HepG2 (cell line): ENCODE measurements around the gene PLEKHO1. TPM values are rescaled to one million over a fixed set of nuclear protein-coding genes. Genes with fewer than 3 reads are reported as not detected.
"Not testable (repeated sequence)": the region's sequence is repeated elsewhere in the genome, so short reads cannot be mapped to it uniquely, and the experiment has no call there.

Experiments
- ATAC-seq: fragments of 200-7000 bp; cut with Tn5 transposase; 3 replicates; pipeline ENCODE4 v1.9.1; 2020; ENCODE audit warnings: mild to moderate bottlenecking, moderate library complexity
- BruUV-seq: library from RNA; stranded (reverse); fragments of 400-500 nt; replicated peaks from 2 replicates; lab custom pipeline; 2021; lab: Mats Ljungman, UMichigan
- CTCF ChIA-PET: fragments of 300-600 bp; formaldehyde crosslinking; extraction: SDS; loops from one replicate; lab custom pipeline; 2021; ENCODE audit warnings: low total read pairs, inconsistent platforms, low intra/inter-chr PET ratio; lab: Yijun Ruan, JAX
- POLR2A ChIA-PET: fragments of 350-600 bp; sonication (Branson Sonifier 250); formaldehyde crosslinking; loops from one replicate; lab custom pipeline; 2020; ENCODE audit warnings: antibody characterized with exemption, inconsistent platforms; lab: Yijun Ruan, JAX
- DNase-seq: peaks from one replicate; pipeline ENCODE4 v3.0.0-alpha.2; 2015; ENCODE audit warnings: low spot score
- FAIRE-seq: peaks from 3 replicates; lab custom pipeline; 2011; peaks lifted over from hg19 to GRCh38; lab: Jason Lieb, UNC
- H2AFZ ChIP-seq: one replicate; pipeline ENCODE4 v1.6.1; 2011; ENCODE audit warnings: low read length, inconsistent platforms
- H3K27ac ChIP-seq: fragments of 300-600 bp; 3 replicates; pipeline ENCODE4 v1.8.0; 2011; ENCODE audit warnings: mixed run types, mild to moderate bottlenecking, mixed read lengths, low read length, inconsistent platforms; ENCODE audit not compliant: insufficient read depth; ENCODE audit errors: extremely low read length
- H3K27me3 ChIP-seq, 2 experiments: fragments of 200-600 bp in 1 of 2; 2 replicates in 1 of 2; 3 replicates in 1 of 2; pipeline versions ENCODE4 v1.6.0 to v1.8.0; 2011; ENCODE audit warnings: low read length in 2 of 2, mild to moderate bottlenecking in 2 of 2, moderate library complexity in 2 of 2, inconsistent platforms in 1 of 2; ENCODE audit not compliant: insufficient read depth in 2 of 2, control insufficient read depth in 1 of 2
- H3K36me3 ChIP-seq, 2 experiments: fragments of 200-600 bp in 1 of 2; replicated peaks in 1 of 2; 2 replicates in 1 of 2; 3 replicates in 1 of 2; pipeline versions ENCODE4 v1.5.1 to v1.8.0; 2011; ENCODE audit warnings: low read length in 2 of 2, inconsistent platforms in 1 of 2; ENCODE audit not compliant: insufficient read depth in 2 of 2, control insufficient read depth in 1 of 2
- H3K4me1 ChIP-seq: 2 replicates; pipeline ENCODE4 v1.5.1; 2012; ENCODE audit warnings: low read length, inconsistent platforms; ENCODE audit not compliant: insufficient read depth
- H3K4me2 ChIP-seq: 2 replicates; pipeline ENCODE4 v1.6.0; 2011; ENCODE audit warnings: low read depth, low read length, inconsistent platforms
- H3K4me3 ChIP-seq, 3 experiments: fragments of 200-600 bp in 1 of 3; sonication (generic), shearing (Covaris generic) in 1 of 3; replicated peaks in 1 of 3; 2 replicates each; pipeline ENCODE4 v1.5.1; 2011 to 2016; ENCODE audit warnings: low read length in 3 of 3, inconsistent platforms in 2 of 3, low read depth in 2 of 3, mild to moderate bottlenecking in 2 of 3, control low read depth in 1 of 3, mixed read lengths in 1 of 3; ENCODE audit not compliant: insufficient read depth in 1 of 3
- H3K79me2 ChIP-seq: one replicate; pipeline ENCODE4 v1.6.1; 2011; ENCODE audit warnings: low read length, inconsistent platforms; ENCODE audit not compliant: insufficient read depth
- H3K9ac ChIP-seq: 2 replicates; pipeline ENCODE4 v1.6.0; 2011; ENCODE audit warnings: mild to moderate bottlenecking, low read depth, low read length, inconsistent platforms; ENCODE audit not compliant: insufficient read depth
- H3K9me3 ChIP-seq: 2 replicates; pipeline ENCODE4 v1.5.1; 2012; ENCODE audit warnings: mild to moderate bottlenecking, low read length
- H4K20me1 ChIP-seq: 2 replicates; pipeline ENCODE4 v1.6.0; 2011; ENCODE audit warnings: inconsistent platforms, mild to moderate bottlenecking, low read length, moderate library complexity; ENCODE audit not compliant: insufficient read depth
- FIP1L1 ChIP-seq: fragments of 200-400 bp; formaldehyde crosslinking; IDR thresholded peaks from 2 replicates; pipeline ENCODE4 v1.6.1; 2018; ENCODE audit warnings: low read depth, mild to moderate bottlenecking, low read length, moderate library complexity, borderline replicate concordance; ENCODE audit not compliant: insufficient read depth
- HNF4G ChIP-seq, 2 experiments: sonication (generic) in 1 of 2; formaldehyde crosslinking in 1 of 2; IDR thresholded peaks; 2 replicates each; pipeline versions ENCODE4 v1.4.0 to v1.6.1; 2011 to 2020; ENCODE audit warnings: borderline replicate concordance in 2 of 2, low read depth in 2 of 2, mild to moderate bottlenecking in 2 of 2, low read length in 1 of 2, missing genetic modification reagents in 1 of 2, moderate library complexity in 1 of 2
- HOXD1 ChIP-seq: sonication (generic); formaldehyde crosslinking; IDR thresholded peaks from 2 replicates; pipeline ENCODE4 v1.5.0; 2020; ENCODE audit warnings: missing genetic modification reagents
- MAFK ChIP-seq, 2 experiments: IDR thresholded peaks in 1 of 2; conservative IDR thresholded peaks in 1 of 2; 2 replicates each; pipeline ENCODE4 v1.6.1; 2011; ENCODE audit warnings: improper control_type of control experiment in 2 of 2, low read length in 2 of 2
- RFXAP ChIP-seq: sonication (generic); formaldehyde crosslinking; IDR thresholded peaks from 2 replicates; pipeline ENCODE4 v1.4.0; 2020; ENCODE audit warnings: missing genetic modification reagents, borderline replicate concordance
- SOX5 ChIP-seq: IDR thresholded peaks from 2 replicates; pipeline ENCODE4 v1.6.1; 2016; ENCODE audit warnings: borderline replicate concordance
- ZNF441 ChIP-seq: sonication (generic); formaldehyde crosslinking; IDR thresholded peaks from 2 replicates; pipeline ENCODE4 v1.7.0; 2021; ENCODE audit warnings: missing genetic modification reagents, borderline replicate concordance
- ZNF589 ChIP-seq: sonication (generic); formaldehyde crosslinking; conservative IDR thresholded peaks from 2 replicates; pipeline ENCODE4 v1.8.0; 2022; ENCODE audit warnings: mild to moderate bottlenecking, moderate library complexity, missing genetic modification reagents
- ZNF746 ChIP-seq: sonication (generic); formaldehyde crosslinking; IDR thresholded peaks from 2 replicates; pipeline ENCODE4 v1.8.0; 2022; ENCODE audit warnings: mild to moderate bottlenecking, missing genetic modification reagents
- WGBS: methylation state at CpG from one replicate; pipeline ENCODE4 v1.1.6; 2017; ENCODE audit warnings: low lambda C conversion rate; 5-methylcytosine and 5-hydroxymethylcytosine counted together
- in situ Hi-C: cut with HindIII; loops from 2 replicates; pipeline ENCODE4 v1.10.0; 2017; ENCODE audit warnings: low pct_unique_long_range_greater_than_20kb; ENCODE audit not compliant: extremely low pct_ligation_motif_present
- intact Hi-C: fragments of 100-400 bp; cut with micrococcal nuclease; formaldehyde crosslinking; loops from one replicate; pipeline ENCODE4 v1.10.0; 2022; ENCODE audit not compliant: unreplicated experiment
- polyA plus RNA-seq, 8 experiments: library from polyadenylated mRNA; depleted of rRNA in 3 of 8; stranded (reverse) in 7 of 8; unstranded in 1 of 8; fragments of >200 nt; fragmentation: Illumina TruSeq in 4 of 8; extraction: Trizol in 4 of 8; gene quantifications; 2 replicates each; pipeline versions ENCODE4 v1.2.1 to v1.2.3, GENCODE V29; 2011 to 2016; ENCODE audit warnings: low read depth in 4 of 8, missing spikeins in 1 of 8, mixed read lengths in 1 of 8; ENCODE audit not compliant: insufficient read depth in 1 of 8
- total RNA-seq, 5 experiments: library from RNA; depleted of rRNA; stranded (reverse); fragments of >200 nt; fragmentation: Illumina TruSeq; extraction: Trizol; gene quantifications; 2 replicates each; pipeline ENCODE4 v1.2.3, GENCODE V29; 2016; ENCODE audit warnings: low read depth in 1 of 5
- TF ChIP-seq, protein P1 (sequence below): sonication (generic); formaldehyde crosslinking; IDR thresholded peaks from 2 replicates; pipeline ENCODE4 v1.5.1; 2020; ENCODE audit warnings: missing genetic modification reagents, mild to moderate bottlenecking, borderline replicate concordance
- TF ChIP-seq, protein P2 (sequence below): sonication (generic); formaldehyde crosslinking; IDR thresholded peaks from 2 replicates; pipeline ENCODE4 v1.8.0; 2022; ENCODE audit warnings: missing genetic modification reagents, mild to moderate bottlenecking, inconsistent platforms, borderline replicate concordance
- TF ChIP-seq, protein P3 (sequence below): sonication (generic); formaldehyde crosslinking; IDR thresholded peaks from 2 replicates; pipeline ENCODE4 v1.9.0; 2021; ENCODE audit warnings: missing genetic modification reagents, borderline replicate concordance

The PLEKHO1 gene
- total and polyA plus RNA-seq, 2 of the 13 experiments (the other 11 are each of a cell fraction or from before 2014, with no cell fraction given): 9.8 to 10.1 TPM

DNA sequence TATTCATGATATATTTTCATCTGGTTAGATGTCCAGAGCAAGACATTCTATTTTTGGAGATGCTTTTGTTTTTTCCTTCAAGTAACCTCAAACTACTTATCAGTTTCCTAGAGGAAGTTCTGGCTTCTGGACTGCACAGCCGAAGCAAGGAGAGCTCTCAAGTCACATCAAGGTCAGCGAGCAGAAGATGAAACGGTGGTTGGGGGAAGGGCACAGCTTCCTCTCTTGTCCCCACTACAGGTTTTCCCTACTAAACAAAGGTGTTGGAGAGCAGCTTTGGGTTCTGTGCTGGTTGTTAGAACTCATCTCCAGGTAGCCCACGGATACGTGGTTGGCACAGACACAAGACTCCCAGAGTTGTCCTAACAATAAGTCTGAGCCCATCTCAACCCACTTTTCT lies 5.1 kb upstream of the PLEKHO1 start:
- in situ Hi-C loops (no loop called here), intact Hi-C loops (no loop called here)
- DNase-seq (no peak), FAIRE-seq (no peak), ATAC-seq (no peak)
- no peak overlapping the region for H3K4me3 ChIP-seq
- no peak overlapping the region for H2AFZ ChIP-seq
- no peak overlapping the region for H3K4me2 ChIP-seq
- no peak overlapping the region for H3K9ac ChIP-seq
- 95% methylated on average over 5 of the region's 5 CpGs for WGBS
- CTCF ChIA-PET: no interaction called here
- peaks cover 8% of the 10 kb centered on the region for H3K4me1 ChIP-seq
- no peak for TF ChIP-seq HNF4G (IDR thresholded peaks at IDR 0.05; ENCODE audit: borderline replicate concordance, low read depth, low read length)
- no peak for TF ChIP-seq HNF4G (CRISPR knock-in tag; IDR thresholded peaks at IDR 0.05; ENCODE audit: borderline replicate concordance, low read depth)
- TF ChIP-seq SOX5 (CRISPR knock-in tag): no peak
- no peak for TF ChIP-seq ZNF746 (CRISPR knock-in tag)
- no peak for TF ChIP-seq MAFK (conservative IDR thresholded peaks at IDR 0.05 in 1 of 2, IDR thresholded peaks at IDR 0.05 in 1 of 2; ENCODE audit: low read length in 2 of 2)
- TF ChIP-seq, protein P1, sequence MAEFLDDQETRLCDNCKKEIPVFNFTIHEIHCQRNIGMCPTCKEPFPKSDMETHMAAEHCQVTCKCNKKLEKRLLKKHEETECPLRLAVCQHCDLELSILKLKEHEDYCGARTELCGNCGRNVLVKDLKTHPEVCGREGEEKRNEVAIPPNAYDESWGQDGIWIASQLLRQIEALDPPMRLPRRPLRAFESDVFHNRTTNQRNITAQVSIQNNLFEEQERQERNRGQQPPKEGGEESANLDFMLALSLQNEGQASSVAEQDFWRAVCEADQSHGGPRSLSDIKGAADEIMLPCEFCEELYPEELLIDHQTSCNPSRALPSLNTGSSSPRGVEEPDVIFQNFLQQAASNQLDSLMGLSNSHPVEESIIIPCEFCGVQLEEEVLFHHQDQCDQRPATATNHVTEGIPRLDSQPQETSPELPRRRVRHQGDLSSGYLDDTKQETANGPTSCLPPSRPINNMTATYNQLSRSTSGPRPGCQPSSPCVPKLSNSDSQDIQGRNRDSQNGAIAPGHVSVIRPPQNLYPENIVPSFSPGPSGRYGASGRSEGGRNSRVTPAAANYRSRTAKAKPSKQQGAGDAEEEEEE (CRISPR knock-in tag): no peak
- no peak for TF ChIP-seq FIP1L1
- no peak for TF ChIP-seq HOXD1 (CRISPR knock-in tag)
- TF ChIP-seq, protein P2, sequence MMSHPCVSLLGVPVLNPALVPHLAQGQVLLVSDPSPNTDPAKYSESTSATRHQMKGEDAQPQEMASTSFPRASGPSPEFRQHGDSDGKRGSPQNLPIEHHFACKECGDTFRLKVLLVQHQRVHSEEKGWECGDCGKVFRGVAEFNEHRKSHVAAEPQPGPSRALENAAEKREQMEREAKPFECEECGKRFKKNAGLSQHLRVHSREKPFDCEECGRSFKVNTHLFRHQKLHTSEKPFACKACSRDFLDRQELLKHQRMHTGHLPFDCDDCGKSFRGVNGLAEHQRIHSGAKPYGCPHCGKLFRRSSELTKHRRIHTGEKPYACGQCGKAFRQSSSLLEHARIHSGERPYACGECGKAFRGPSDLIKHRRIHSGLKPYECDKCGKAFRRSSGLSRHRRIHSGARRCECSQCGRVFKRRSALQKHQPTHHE (CRISPR knock-in tag): no peak
- TF ChIP-seq, protein P3, sequence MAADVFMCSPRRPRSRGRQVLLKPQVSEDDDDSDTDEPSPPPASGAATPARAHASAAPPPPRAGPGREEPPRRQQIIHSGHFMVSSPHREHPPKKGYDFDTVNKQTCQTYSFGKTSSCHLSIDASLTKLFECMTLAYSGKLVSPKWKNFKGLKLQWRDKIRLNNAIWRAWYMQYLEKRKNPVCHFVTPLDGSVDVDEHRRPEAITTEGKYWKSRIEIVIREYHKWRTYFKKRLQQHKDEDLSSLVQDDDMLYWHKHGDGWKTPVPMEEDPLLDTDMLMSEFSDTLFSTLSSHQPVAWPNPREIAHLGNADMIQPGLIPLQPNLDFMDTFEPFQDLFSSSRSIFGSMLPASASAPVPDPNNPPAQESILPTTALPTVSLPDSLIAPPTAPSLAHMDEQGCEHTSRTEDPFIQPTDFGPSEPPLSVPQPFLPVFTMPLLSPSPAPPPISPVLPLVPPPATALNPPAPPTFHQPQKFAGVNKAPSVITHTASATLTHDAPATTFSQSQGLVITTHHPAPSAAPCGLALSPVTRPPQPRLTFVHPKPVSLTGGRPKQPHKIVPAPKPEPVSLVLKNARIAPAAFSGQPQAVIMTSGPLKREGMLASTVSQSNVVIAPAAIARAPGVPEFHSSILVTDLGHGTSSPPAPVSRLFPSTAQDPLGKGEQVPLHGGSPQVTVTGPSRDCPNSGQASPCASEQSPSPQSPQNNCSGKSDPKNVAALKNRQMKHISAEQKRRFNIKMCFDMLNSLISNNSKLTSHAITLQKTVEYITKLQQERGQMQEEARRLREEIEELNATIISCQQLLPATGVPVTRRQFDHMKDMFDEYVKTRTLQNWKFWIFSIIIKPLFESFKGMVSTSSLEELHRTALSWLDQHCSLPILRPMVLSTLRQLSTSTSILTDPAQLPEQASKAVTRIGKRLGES: no peak
- no peak for TF ChIP-seq ZNF441 (CRISPR knock-in tag)
- no peak for TF ChIP-seq ZNF589 (CRISPR knock-in tag)
- no peak for TF ChIP-seq RFXAP (CRISPR knock-in tag)
- no peaks in the 10 kb centered on the region for H3K9me3 ChIP-seq
- H3K36me3 ChIP-seq: peaks cover 0 to 1% of the 10 kb centered on the region in 2 experiments; a peak in 1 of 5 replicates
- H3K27me3 ChIP-seq: no peaks in the 10 kb centered on the region
- no TSS peak for BruUV-seq
- no peaks in the 10 kb centered on the region for H4K20me1 ChIP-seq
- no peaks in the 10 kb centered on the region for H3K79me2 ChIP-seq
- H3K27ac ChIP-seq: no peak overlapping the region
- POLR2A ChIA-PET: no interaction called here

DNA sequence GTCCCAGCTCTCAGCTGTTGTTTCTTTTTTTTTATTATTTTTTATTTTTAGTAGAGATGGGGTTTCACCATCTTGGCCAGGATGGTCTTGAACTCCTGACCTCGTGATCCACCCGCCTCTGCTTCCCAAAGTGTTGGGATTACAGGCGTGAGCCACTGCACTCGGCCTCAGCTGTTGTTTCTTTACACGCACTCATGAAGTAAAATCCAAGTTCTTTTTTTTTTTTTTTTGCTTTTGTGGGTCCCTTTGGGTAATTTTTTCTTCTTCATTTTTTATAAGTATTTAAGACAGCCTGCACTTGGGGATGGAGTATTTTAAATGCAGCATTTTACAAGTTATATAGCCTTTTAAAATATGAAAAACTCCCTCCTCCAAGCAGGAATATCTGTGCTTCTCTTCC lies 3.7 kb upstream of the PLEKHO1 start:
- H3K27ac ChIP-seq, ATAC-seq, in situ Hi-C loops, H3K4me2 ChIP-seq, H3K79me2 ChIP-seq, H4K20me1 ChIP-seq, H2AFZ ChIP-seq, H3K4me3 ChIP-seq, H3K9me3 ChIP-seq, BruUV-seq, H3K9ac ChIP-seq, FAIRE-seq, H3K36me3 ChIP-seq, CTCF ChIA-PET, H3K27me3 ChIP-seq, DNase-seq, intact Hi-C loops, POLR2A ChIA-PET: not testable (repeated sequence)
- peaks cover 12% of the 10 kb centered on the region for H3K4me1 ChIP-seq
- WGBS: 94% methylated on average over 5 of the region's 5 CpGs
